Mesenchymal stem cell (in vitro differentiated cells and primary cell): ENCODE results near the gene GTSF1L.
A peak's percentile ranks its signal among the peaks of the same experiment; 100 is the strongest.

Experiments
- DNase-seq: peaks from one replicate; pipeline ENCODE4 v3.0.0-alpha.2; 2013
- H2AFZ ChIP-seq: one replicate; pipeline ENCODE4 v1.6.1; 2013; ENCODE audit warnings: low read depth, mild to moderate bottlenecking, control low read depth, inconsistent platforms, low read length, moderate library complexity
- H2AK5ac ChIP-seq: 2 replicates; pipeline ENCODE4 v1.6.1; 2013; ENCODE audit warnings: low read length, moderate library complexity, mild to moderate bottlenecking, inconsistent platforms; ENCODE audit not compliant: severe bottlenecking
- H2BK120ac ChIP-seq: one replicate; pipeline ENCODE4 v1.6.1; 2013; ENCODE audit warnings: low read depth, mild to moderate bottlenecking, inconsistent platforms, low read length, moderate library complexity
- H2BK12ac ChIP-seq, 2 experiments: one replicate each; pipeline ENCODE4 v1.6.1; 2013; ENCODE audit warnings: inconsistent platforms in 2 of 2, low read length in 2 of 2, mild to moderate bottlenecking in 2 of 2, moderate library complexity in 2 of 2, control low read depth in 1 of 2
- H2BK15ac ChIP-seq: one replicate; pipeline ENCODE4 v1.6.1; 2013; ENCODE audit warnings: mild to moderate bottlenecking, low read depth, inconsistent platforms; ENCODE audit not compliant: poor library complexity, severe bottlenecking
- H2BK5ac ChIP-seq: 2 replicates; pipeline ENCODE4 v1.6.1; 2013; ENCODE audit warnings: low read depth, mild to moderate bottlenecking, low read length, control low read depth, inconsistent platforms; ENCODE audit not compliant: poor library complexity, severe bottlenecking
- H3K14ac ChIP-seq, 2 experiments: one replicate each; pipeline ENCODE4 v1.6.1; 2013; ENCODE audit warnings: inconsistent platforms in 2 of 2, low read length in 2 of 2, control low read depth in 1 of 2, mild to moderate bottlenecking in 1 of 2, moderate library complexity in 1 of 2
- H3K18ac ChIP-seq, 2 experiments: one replicate each; pipeline ENCODE4 v1.6.1; 2013; ENCODE audit warnings: inconsistent platforms in 2 of 2, low read length in 2 of 2, control low read depth in 1 of 2, low read depth in 1 of 2, mild to moderate bottlenecking in 1 of 2
- H3K23ac ChIP-seq, 2 experiments: one replicate each; pipeline ENCODE4 v1.6.1; 2013; ENCODE audit warnings: inconsistent platforms in 2 of 2, low read length in 2 of 2, mild to moderate bottlenecking in 2 of 2, moderate library complexity in 2 of 2, control low read depth in 1 of 2
- H3K27ac ChIP-seq: 2 replicates; pipeline ENCODE4 v1.5.1; 2013; ENCODE audit warnings: mild to moderate bottlenecking, moderate library complexity, low read length, control low read depth, inconsistent platforms; ENCODE audit not compliant: poor library complexity, severe bottlenecking
- H3K27me3 ChIP-seq, 2 experiments: 2 replicates each; pipeline versions ENCODE4 v1.6.1 to v1.7.0; 2013; ENCODE audit warnings: low read length in 2 of 2, mild to moderate bottlenecking in 2 of 2, moderate library complexity in 2 of 2, control low read depth in 1 of 2, inconsistent platforms in 1 of 2; ENCODE audit not compliant: control insufficient read depth in 1 of 2, insufficient read depth in 1 of 2
- H3K36me3 ChIP-seq, 2 experiments: 2 replicates each; pipeline versions ENCODE4 v1.6.1 to v1.7.0; 2013; ENCODE audit warnings: low read length in 2 of 2, control low read depth in 1 of 2, inconsistent platforms in 1 of 2, low read depth in 1 of 2, mild to moderate bottlenecking in 1 of 2; ENCODE audit not compliant: insufficient read depth in 2 of 2, control insufficient read depth in 1 of 2
- H3K4ac ChIP-seq, 2 experiments: one replicate each; pipeline ENCODE4 v1.6.1; 2013; ENCODE audit warnings: inconsistent platforms in 2 of 2, low read length in 2 of 2, mild to moderate bottlenecking in 2 of 2, moderate library complexity in 2 of 2, control low read depth in 1 of 2, low read depth in 1 of 2
- H3K4me1 ChIP-seq: 2 replicates; pipeline ENCODE4 v1.6.1; 2013; ENCODE audit warnings: low read depth, low read length, control low read depth; ENCODE audit not compliant: control insufficient read depth, insufficient read depth
- H3K4me2 ChIP-seq: 2 replicates; pipeline ENCODE4 v1.6.1; 2013; ENCODE audit warnings: low read length, mild to moderate bottlenecking, inconsistent platforms; ENCODE audit not compliant: poor library complexity, severe bottlenecking
- H3K4me3 ChIP-seq, 2 experiments: 2 replicates each; pipeline versions ENCODE4 v1.5.1 to v1.7.0; 2013; ENCODE audit warnings: low read length in 2 of 2, mild to moderate bottlenecking in 2 of 2, control low read depth in 1 of 2, low read depth in 1 of 2; ENCODE audit not compliant: insufficient read depth in 1 of 2
- H3K79me1 ChIP-seq: replicated peaks from 2 replicates; pipeline ENCODE4 v1.6.1; 2013; ENCODE audit warnings: mild to moderate bottlenecking, control low read depth, low read length, inconsistent platforms; ENCODE audit not compliant: poor library complexity, severe bottlenecking
- H3K9ac ChIP-seq: 2 replicates; pipeline ENCODE4 v1.7.0; 2013; ENCODE audit warnings: mild to moderate bottlenecking, low read length, moderate library complexity
- H3K9me3 ChIP-seq: 2 replicates; pipeline ENCODE4 v1.7.0; 2013; ENCODE audit warnings: mild to moderate bottlenecking, low read length; ENCODE audit not compliant: control insufficient read depth
- H4K8ac ChIP-seq: one replicate; pipeline ENCODE4 v1.6.1; 2013; ENCODE audit warnings: inconsistent platforms, mild to moderate bottlenecking, low read length, moderate library complexity
- H4K91ac ChIP-seq: one replicate; pipeline ENCODE4 v1.6.1; 2013; ENCODE audit warnings: mild to moderate bottlenecking, low read length, inconsistent platforms
- WGBS: methylation state at CpG from one replicate; pipeline ENCODE4 v1.1.7; 2013; ENCODE audit warnings: mixed read lengths; 5-methylcytosine and 5-hydroxymethylcytosine counted together

The GTSF1L gene

GRCh38 chr20:43724383-43724782 is 2.4 kb downstream of the GTSF1L start:
- no peak overlapping the region for H3K27ac ChIP-seq
- H2BK15ac ChIP-seq, result no peak overlapping the region
- H4K8ac ChIP-seq, result no peak overlapping the region
- no peak overlapping the region for H3K4me2 ChIP-seq
- no peak overlapping the region for H3K4ac ChIP-seq
- no peak overlapping the region for H2BK12ac ChIP-seq
- no peak overlapping the region for H3K18ac ChIP-seq
- H2BK5ac ChIP-seq, result no peak overlapping the region
- peaks cover 4% of the 10 kb centered on the region for H3K4me1 ChIP-seq
- no peaks in the 10 kb centered on the region for H3K79me1 ChIP-seq
- no peak overlapping the region for H2AFZ ChIP-seq
- H3K27me3 ChIP-seq, result peaks cover 6 to 21% of the 10 kb centered on the region in 2 experiments
- no peak overlapping the region for H2BK120ac ChIP-seq
- no peak overlapping the region for H3K23ac ChIP-seq
- H3K14ac ChIP-seq, result no peak overlapping the region
- H3K4me3 ChIP-seq, result no peak overlapping the region
- 88% methylated on average over 3 of the region's 5 CpGs for WGBS
- H2AK5ac ChIP-seq, result no peak overlapping the region
- H3K9ac ChIP-seq, result no peak overlapping the region
- H3K9me3 ChIP-seq, result no peaks in the 10 kb centered on the region
- DNase-seq, result no peak
- no peak overlapping the region for H4K91ac ChIP-seq
- H3K36me3 ChIP-seq, result no peaks in the 10 kb centered on the region

GRCh38 chr20:43723735-43724134 is 3.1 kb downstream of the GTSF1L start:
- Histone ChIP-seq H3K4me2 (no peak overlapping the region), H3K14ac (no peak overlapping the region), H3K9ac (no peak overlapping the region), H2AK5ac (no peak overlapping the region), H2BK5ac (no peak overlapping the region), H3K36me3 (no peaks in the 10 kb centered on the region), H3K27ac (no peak overlapping the region), H3K9me3 (no peaks in the 10 kb centered on the region), H2AFZ (no peak overlapping the region), H3K27me3 (peaks cover 0 to 21% of the 10 kb centered on the region in 2 experiments), H3K23ac (no peak overlapping the region), H2BK120ac (no peak overlapping the region), H4K91ac (no peak overlapping the region), H3K4me3 (no peak overlapping the region), H2BK12ac (no peak overlapping the region), H3K18ac (peak overlapping the region in 1 of 2 experiments; percentile 22), H4K8ac (no peak overlapping the region), H2BK15ac (no peak overlapping the region), H3K4ac (peak overlapping the region in 1 of 2 experiments; percentile 40), H3K4me1 (peaks cover 4% of the 10 kb centered on the region), H3K79me1 (no peaks in the 10 kb centered on the region)
- WGBS, result 71% methylated on average over 2 of the region's 3 CpGs
- no peak for DNase-seq

- no peak overlapping the region for H2AFZ ChIP-seq
- H4K91ac ChIP-seq, result no peak overlapping the region
- H3K4ac ChIP-seq, result no peak overlapping the region
- H2BK120ac ChIP-seq, result no peak overlapping the region
- no peak overlapping the region for H3K18ac ChIP-seq
- H3K4me3 ChIP-seq, result no peak overlapping the region
- no peak overlapping the region for H2BK12ac ChIP-seq
- H3K27ac ChIP-seq, result no peak overlapping the region
- DNase-seq, result no peak
- no peak overlapping the region for H2BK15ac ChIP-seq
- H3K4me1 ChIP-seq, result peaks cover 4% of the 10 kb centered on the region
- H3K23ac ChIP-seq, result no peak overlapping the region
- H3K27me3 ChIP-seq, result peaks cover 0 to 21% of the 10 kb centered on the region in 2 experiments
- H3K14ac ChIP-seq, result no peak overlapping the region
- no peaks in the 10 kb centered on the region for H3K79me1 ChIP-seq
- H3K9ac ChIP-seq, result no peak overlapping the region
- H2BK5ac ChIP-seq, result no peak overlapping the region
- no peaks in the 10 kb centered on the region for H3K9me3 ChIP-seq
- H4K8ac ChIP-seq, result no peak overlapping the region
- no peaks in the 10 kb centered on the region for H3K36me3 ChIP-seq
- H2AK5ac ChIP-seq, result no peak overlapping the region
- no peak overlapping the region for H3K4me2 ChIP-seq
- WGBS, result 88% methylated on average over 1 of the region's 4 CpGs
Observed at GRCh38 chr20:43723186-43723585, 3.6 kb downstream of the GTSF1L start.

GRCh38 chr20:43722153-43722505 is 4.7 kb downstream of the GTSF1L start:
- DNase-seq, result no peak

More at GRCh38 chr20:43722153-43722505, 4.7 kb downstream of the GTSF1L start:
- no peak overlapping the region for H2AFZ ChIP-seq
- no peak overlapping the region for H3K23ac ChIP-seq
- no peak overlapping the region for H3K18ac ChIP-seq
- no peak overlapping the region for H2BK15ac ChIP-seq
- H4K8ac ChIP-seq, result no peak overlapping the region
- H3K4me2 ChIP-seq, result no peak overlapping the region
- H3K36me3 ChIP-seq, result peaks cover 0 to 4% of the 10 kb centered on the region in 2 experiments
- no peaks in the 10 kb centered on the region for H3K9me3 ChIP-seq
- H2BK5ac ChIP-seq, result no peak overlapping the region
- no peak overlapping the region for H3K27ac ChIP-seq
- H3K4me1 ChIP-seq, result peaks cover 4% of the 10 kb centered on the region
- H3K9ac ChIP-seq, result no peak overlapping the region
- 81% methylated on average over 6 of the region's 8 CpGs for WGBS
- no peak overlapping the region for H3K14ac ChIP-seq
- no peak overlapping the region for H2BK12ac ChIP-seq
- no peak overlapping the region for H3K4ac ChIP-seq
- H3K79me1 ChIP-seq, result no peaks in the 10 kb centered on the region
- no peak overlapping the region for H2BK120ac ChIP-seq
- no peak overlapping the region for H3K4me3 ChIP-seq
- H3K27me3 ChIP-seq, result peaks cover 0 to 21% of the 10 kb centered on the region in 2 experiments
- no peak overlapping the region for H2AK5ac ChIP-seq
- no peak overlapping the region for H4K91ac ChIP-seq
